AG09309 (cell line): ENCODE data around the gene KRT35.

Experiments used
- DNase-seq: peaks from one replicate; pipeline ENCODE4 v3.0.0-alpha.2; 2010; ENCODE audit warnings: low read depth
- H3K4me3 ChIP-seq: 2 replicates; pipeline ENCODE4 v1.5.1; 2011; ENCODE audit warnings: mild to moderate bottlenecking, low read depth, low read length, moderate library complexity; ENCODE audit not compliant: control insufficient read depth
- TF ChIP-seq, protein P1 (sequence below): IDR thresholded peaks from 2 replicates; pipeline ENCODE4 v1.5.1; 2011; ENCODE audit warnings: mild to moderate bottlenecking, low read depth, low read length, inconsistent platforms; ENCODE audit not compliant: insufficient read depth, control insufficient read depth; ENCODE audit errors: missing control alignments

KRT35 gene

DNA sequence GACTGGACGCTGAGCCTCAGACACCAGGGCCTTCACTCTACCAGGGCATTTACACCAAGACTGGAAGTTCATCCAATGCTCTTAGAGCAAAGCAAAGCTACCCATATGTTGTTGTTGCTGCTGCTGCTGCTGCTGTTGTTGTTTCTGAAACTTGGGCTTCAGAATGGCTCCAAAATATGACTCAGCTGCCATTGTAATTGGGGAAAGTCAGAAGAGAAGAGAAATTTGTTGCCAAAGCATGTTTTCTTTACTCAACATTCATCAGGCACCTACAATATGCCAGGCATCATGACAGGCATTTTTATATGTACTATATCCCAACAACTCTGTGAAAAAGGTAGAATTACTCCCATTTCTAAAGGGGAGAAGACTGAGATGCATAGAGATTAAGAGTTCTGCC, 25.7 kb downstream of the KRT35 start:
- DNase-seq: no peak
- H3K4me3 ChIP-seq: no peak overlapping the region
- TF ChIP-seq, protein P1, sequence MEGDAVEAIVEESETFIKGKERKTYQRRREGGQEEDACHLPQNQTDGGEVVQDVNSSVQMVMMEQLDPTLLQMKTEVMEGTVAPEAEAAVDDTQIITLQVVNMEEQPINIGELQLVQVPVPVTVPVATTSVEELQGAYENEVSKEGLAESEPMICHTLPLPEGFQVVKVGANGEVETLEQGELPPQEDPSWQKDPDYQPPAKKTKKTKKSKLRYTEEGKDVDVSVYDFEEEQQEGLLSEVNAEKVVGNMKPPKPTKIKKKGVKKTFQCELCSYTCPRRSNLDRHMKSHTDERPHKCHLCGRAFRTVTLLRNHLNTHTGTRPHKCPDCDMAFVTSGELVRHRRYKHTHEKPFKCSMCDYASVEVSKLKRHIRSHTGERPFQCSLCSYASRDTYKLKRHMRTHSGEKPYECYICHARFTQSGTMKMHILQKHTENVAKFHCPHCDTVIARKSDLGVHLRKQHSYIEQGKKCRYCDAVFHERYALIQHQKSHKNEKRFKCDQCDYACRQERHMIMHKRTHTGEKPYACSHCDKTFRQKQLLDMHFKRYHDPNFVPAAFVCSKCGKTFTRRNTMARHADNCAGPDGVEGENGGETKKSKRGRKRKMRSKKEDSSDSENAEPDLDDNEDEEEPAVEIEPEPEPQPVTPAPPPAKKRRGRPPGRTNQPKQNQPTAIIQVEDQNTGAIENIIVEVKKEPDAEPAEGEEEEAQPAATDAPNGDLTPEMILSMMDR: no peak

DNA sequence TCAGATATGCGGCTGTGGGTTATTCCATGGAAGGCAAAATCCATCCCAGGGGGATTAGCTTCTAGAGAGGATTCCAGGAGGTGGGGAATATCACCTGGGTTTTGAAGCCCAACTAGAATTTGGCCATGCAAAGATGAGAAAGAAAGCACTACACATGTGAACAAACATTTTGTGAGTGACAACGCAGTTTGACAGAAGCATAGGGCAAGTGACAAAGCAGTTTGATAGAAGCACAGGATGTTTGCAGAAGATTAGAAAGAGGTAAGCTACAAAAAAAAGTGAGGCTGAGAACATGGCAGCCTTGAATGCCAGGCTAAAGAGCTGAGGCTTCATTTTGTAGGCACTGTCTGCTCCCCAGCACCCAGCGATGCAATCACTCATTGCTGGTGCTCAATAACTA, 27.9 kb downstream of the KRT35 start:
- TF ChIP-seq, protein P1: no peak
- DNase-seq: no peak
- H3K4me3 ChIP-seq: no peak overlapping the region

DNA sequence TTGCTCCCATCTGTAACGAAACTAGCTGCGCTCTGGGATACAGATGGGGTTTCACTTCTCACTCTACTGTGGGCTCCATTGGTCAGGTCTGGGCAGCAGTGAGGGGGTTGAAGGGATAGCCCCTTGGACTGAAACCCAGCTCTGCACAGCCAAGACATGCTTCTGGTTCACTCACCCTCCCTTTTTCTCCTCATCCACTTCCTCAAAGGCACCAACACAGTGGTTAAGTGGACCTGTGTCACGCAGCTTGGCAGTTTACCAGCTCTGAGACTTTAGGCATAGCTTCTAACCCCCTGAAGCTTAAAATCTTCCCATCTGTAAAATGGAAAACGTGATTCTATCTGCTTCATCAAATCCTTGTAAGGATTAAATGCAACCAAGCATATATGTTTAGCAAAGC, 28.7 kb downstream of the KRT35 start:
- H3K4me3 ChIP-seq: no peak overlapping the region
- no peak for DNase-seq
- TF ChIP-seq, protein P1: no peak

DNA sequence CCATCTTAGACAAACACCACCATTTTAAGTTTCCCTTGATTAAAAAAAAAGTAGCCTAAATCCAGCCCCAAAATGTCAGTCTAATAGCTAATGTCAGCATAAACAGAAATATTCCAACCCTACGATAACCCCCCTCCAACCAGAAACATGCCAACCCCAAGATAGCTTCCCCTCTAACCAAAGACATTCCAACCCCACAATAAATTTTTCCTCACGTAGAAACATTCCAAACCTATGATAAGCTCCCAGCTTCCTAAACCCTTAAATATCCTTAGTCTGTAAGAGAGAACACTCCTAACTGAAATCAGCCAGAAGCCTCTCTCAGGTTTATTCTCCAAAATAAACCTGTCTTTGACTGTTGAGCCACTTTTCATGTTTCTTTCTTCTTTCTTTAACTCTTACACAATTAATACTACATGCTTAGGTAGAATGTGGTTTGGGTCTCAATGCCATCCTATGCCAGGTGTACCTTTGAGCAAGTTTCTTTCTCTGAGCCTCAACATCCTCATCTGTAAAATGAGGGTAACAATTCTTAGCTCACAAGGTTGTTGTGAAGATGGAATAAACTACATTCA, 29.7 kb downstream of the KRT35 start:
- H3K4me3 ChIP-seq: no peak overlapping the region
- DNase-seq: peak; percentile 60
- TF ChIP-seq, protein P1: no peak

DNA sequence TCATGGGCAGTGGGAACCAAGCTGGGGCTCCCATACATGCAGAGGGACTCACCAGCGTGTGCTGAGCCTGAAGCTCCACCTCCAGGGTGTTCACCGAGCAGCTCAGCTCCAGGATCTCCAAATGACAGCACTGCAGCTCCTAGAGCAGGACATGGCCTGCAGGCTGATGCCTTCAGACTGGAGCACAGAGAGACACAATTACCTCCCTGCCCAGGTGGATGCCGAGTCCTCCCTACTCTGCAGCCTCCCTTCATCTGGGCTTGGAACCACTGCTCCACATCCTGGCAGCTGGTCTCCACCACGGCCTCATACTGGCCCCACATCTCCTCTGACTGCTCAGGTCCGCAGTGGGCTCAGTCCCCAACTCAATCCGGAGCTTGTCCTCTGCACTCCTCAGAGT, 31.9 kb downstream of the KRT35 start:
- no peak for DNase-seq
- TF ChIP-seq, protein P1: no peak
- H3K4me3 ChIP-seq: no peak overlapping the region

- H3K4me3 ChIP-seq: no peak overlapping the region
- TF ChIP-seq, protein P1: no peak
- DNase-seq: peak; percentile 48
Measured at GRCh38 chr17:41448506-41448905, 32.4 kb downstream of the KRT35 start.

DNA sequence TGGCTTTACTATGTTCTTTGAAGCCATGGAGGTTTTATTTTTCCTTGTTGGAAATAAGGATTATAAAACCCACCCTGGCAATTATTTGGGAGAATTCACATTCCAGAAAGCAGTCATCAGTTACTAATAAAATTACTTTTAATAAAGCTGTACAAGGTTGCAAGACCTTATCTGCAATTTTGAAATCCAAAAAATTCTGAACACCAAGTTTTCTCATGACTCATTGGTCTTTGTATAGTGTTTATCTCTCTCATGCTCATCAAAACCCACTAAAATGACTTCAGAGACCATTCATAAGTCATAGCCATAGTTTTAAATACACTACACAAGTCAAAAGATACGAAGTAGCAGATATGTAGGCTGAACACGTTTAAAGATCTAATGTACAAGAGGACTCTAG, 34.1 kb downstream of the KRT35 start:
- H3K4me3 ChIP-seq: no peak overlapping the region
- TF ChIP-seq, protein P1: no peak
- DNase-seq: peak; percentile 89
